ENCODE results near the gene FEZ2.

Gene FEZ2

GRCh38 chr2:36586672-36587071, 11.3 kb downstream of the FEZ2 start:
- DNase-seq = no peak

DNA sequence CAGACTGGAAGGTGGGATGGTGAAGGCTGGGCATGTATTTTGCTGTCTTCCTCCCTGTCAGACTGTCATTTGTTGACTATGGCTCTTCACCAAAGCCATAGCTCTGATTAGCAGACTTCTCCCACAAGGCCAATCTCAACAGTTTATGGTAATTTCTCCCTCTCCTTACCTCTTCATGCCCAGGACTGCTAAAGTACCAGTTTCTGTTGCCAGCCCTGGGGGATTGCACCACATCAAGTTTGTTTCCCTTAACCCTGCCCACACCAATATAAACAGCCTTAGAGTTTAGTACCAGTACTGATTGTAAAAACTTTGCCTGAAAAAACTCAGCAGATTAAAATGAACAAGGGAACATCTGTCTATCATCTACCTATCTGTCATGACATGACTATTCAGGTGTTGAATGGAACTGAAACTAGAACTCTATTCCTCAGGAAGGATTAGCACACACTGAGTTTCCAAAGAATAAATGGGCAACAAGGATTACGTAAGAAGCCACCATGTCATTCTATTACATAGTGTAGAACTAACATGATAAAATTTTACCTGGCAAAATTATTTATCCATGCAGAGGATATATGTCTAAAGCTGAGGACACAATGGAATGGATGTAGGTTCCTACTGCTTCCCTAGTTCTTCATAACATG, 13.7 kb downstream of the FEZ2 start:
- no peak for DNase-seq

- no peak for DNase-seq
These were observed 15.0 kb downstream of the FEZ2 start for GRCh38 chr2:36582951-36583350.

GRCh38 chr2:36582538-36582937, 15.4 kb downstream of the FEZ2 start:
- no peak for DNase-seq

DNA sequence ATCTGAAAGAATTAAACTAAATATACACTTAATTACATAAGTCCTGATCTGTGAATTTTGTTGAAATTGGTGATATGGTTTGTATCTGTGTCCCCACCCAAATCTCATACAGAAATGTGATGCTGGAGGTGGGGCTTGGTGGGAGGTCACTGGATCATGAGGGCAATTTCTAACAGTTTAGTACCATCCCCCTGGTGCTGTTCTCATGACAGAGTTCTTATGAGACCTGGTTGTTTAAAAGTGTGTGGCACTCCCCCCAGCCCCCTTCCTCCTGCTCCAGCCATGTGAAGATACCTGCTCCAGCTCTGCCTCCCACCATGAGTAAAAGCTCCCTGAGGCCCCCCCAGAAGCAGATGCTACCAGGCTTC, 18.7 kb downstream of the FEZ2 start:
- DNase-seq = no peak

DNA sequence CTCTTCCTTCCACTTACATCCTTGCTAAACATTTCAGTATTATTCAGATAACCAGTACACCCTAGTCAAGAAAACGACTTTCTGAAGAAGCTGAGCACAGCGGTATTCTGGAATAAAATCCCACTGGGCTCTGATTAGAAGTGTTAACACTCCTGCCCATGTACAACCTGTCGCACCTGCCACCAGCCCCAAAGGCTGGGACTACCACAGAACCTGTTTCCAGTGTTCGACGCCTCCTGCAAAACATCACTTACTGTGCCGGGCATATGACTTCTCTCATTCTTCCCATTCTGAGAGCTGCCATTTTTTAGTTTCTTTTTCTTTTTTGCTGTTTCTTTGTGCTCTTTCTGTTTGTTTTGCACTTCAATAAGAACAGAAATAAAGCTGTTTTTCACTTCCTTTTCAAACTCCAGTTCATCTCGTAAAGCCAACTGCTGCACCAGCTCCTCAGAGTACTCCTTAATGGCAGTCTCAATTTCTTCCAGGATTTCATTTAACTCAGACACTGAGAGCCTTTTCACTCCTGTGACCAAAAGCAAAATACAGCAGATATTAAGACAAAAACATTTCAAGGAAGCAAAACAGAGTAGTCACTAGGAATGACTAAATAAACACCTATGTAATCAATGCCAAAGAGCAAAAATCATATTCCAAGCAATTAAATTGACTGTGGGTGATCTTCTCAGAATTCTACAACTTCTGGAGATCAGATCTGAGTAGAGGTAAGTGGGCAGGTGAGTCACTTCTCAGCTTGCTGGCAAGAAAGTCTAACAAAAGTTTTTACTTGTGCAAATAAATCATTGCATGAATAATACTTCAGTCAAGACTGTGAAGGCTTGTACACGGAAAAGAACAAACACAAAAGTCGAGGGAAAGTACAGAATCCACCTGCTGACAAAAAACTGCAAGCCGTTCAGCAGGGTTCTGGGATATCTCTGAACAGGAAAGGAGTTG, 19.3 kb downstream of the FEZ2 start:
- DNase-seq = no peak

GRCh38 chr2:36577884-36578283, 20.1 kb downstream of the FEZ2 start:
- DNase-seq = no peak

DNA sequence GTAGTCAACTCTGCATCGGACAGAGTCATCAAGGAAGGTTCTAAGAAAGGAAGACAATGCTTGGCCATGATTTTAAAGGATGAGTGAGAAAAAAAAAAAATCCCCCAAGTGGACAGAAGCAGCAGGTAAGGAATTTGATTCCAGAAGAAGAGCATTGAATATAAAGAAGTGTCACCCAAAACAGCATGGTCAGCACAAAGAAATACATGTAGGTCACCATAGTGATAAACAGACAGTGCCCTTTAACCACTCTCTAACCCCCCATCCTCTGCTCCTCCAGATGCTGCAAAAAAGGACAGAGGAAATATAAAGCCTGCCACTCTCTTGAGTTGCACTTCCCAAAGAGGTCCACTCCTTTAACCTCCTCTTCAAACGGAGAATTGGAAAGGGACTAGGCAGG, 23.4 kb downstream of the FEZ2 start:
- no peak for DNase-seq

GRCh38 chr2:36573165-36573564, 24.8 kb downstream of the FEZ2 start:
- DNase-seq = no peak

DNA sequence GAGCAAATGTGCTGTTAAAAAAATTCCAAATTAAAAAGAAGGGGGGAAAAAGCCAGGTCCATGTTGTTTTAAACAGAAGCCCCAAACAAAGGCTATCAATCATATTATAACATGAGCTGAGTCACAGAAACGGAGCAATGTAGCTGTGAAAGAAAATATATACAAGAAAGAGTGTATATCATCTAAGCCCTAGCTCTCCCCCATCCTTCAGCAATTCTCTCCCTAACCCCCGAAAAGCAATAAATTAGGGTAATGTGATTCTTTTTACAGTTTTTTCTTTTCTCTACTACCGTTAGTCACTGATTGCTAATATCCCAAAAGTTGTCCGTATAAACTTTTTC, 25.3 kb downstream of the FEZ2 start:
- no peak for DNase-seq

DNA sequence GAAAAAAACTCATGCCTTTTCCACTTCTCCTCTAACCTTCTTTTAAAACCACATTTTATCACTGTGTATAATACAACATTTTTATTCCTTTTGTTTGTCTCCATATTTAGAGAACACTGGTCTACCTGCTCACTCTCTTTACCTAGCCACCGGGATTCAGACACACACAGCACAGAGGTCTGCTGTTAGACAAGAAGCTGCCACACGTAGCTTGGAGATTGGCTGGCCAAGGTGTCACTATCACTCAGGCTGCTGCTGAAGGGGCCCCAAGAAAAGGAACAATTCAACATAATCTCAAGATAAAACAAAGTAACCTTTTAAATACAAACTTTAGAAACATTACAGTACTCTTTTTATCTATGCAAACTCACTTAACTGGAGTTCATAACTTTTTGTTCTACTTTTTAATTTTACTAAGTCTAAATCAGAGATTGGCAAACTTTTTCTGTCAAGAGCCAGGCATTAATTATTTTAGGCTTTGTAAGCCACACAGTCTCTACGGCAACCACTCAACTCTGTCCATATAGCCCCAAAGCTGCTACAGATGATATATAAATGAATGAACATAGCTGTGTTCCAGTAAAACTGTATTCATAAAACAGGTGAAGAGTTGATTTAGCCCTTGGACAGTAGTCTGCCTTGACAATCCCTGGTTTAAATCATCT, 25.8 kb downstream of the FEZ2 start:
- DNase-seq = no peak

DNA sequence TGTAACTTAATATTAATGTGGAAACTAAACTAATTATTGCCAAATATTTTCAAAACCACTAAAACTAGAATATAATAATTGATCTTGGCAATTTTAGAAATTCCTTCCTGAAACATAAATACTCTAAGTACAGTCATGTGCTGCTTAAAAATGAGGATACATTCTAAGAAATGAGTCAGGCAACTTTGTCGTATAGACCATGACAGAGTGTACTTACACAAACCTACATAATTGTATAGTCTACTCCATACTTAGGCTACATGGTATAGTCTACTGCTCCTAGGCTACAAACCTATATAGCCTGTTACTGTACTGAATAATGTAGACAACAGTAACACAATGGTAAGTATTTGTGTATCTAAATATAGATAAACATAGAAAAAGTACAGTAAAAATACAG, 27.6 kb downstream of the FEZ2 start:
- DNase-seq = no peak

- DNase-seq = no peak
These were observed 28.6 kb downstream of the FEZ2 start for GRCh38 chr2:36569267-36569856.

- DNase-seq = no peak
These were observed 29.3 kb downstream of the FEZ2 start for GRCh38 chr2:36568516-36569246.

GRCh38 chr2:36567711-36568408, 30.1 kb downstream of the FEZ2 start:
- DNase-seq = no peak

DNA sequence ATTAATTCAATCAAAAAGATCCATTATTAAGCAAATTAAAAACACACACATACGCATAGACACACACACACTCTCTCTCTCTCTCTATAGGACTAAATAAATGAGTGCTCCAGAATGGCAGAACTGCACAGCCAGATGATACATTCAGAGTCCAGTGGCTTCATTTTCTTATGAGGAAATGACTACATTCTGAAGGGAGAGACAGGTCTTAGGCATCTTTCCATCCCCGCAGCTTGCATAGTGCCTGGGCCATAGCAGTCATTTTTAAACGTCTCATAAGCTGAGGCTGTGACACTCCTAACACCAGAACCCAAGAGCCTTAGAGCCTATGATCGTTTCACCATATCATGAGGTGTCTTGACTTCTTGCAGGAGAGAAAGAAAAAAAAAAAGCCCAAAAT, 31.1 kb downstream of the FEZ2 start:
- DNase-seq = no peak

DNA sequence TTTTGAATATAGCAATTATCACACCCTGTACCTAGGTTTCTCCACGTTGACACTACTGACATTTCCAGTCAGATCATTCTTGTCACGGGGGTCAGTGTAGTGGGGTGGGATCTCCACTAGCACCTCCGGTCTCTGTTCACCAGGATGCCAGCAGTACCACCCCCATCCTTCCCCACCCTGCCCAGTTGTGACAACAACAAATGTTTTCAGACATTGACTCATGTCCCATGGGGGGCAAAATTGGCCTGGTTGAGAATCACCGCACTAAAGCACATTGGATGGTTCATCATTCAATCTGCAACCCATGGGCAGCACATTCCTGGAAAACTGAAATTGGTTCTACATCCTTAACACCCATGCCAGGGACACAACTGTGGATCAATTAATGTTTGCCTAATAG, 32.3 kb downstream of the FEZ2 start:
- no peak for DNase-seq

GRCh38 chr2:36564377-36564930, 33.5 kb downstream of the FEZ2 start:
- no peak for DNase-seq

DNA sequence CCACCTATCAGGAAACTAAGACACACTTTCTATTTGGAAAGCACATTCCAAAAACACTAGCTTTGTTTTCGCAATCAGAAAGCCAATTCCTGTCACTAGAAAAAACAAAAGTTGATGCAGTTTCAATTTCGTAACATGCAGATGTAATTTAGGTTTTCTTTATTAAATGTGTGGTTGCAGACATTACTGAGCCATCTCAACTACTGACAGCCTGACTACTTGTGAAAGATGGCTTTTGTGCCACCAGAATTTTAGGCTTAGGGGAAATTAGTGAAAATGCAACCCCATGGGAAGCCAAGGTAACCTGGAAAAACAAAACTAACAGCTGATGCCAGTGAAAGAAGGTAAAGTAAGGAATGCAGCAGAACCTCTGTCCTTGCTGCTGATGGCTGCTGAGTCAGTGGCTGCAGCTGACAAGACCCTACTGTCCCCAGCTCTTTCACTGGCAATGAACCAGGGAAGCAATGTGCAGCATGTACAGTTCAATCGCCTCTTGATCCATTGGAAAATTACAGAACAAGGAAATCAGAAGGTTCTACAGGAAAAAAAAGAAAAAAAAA, 34.9 kb downstream of the FEZ2 start:
- no peak for DNase-seq

- no peak for DNase-seq
These were observed 35.7 kb downstream of the FEZ2 start for GRCh38 chr2:36562240-36562639.

DNA sequence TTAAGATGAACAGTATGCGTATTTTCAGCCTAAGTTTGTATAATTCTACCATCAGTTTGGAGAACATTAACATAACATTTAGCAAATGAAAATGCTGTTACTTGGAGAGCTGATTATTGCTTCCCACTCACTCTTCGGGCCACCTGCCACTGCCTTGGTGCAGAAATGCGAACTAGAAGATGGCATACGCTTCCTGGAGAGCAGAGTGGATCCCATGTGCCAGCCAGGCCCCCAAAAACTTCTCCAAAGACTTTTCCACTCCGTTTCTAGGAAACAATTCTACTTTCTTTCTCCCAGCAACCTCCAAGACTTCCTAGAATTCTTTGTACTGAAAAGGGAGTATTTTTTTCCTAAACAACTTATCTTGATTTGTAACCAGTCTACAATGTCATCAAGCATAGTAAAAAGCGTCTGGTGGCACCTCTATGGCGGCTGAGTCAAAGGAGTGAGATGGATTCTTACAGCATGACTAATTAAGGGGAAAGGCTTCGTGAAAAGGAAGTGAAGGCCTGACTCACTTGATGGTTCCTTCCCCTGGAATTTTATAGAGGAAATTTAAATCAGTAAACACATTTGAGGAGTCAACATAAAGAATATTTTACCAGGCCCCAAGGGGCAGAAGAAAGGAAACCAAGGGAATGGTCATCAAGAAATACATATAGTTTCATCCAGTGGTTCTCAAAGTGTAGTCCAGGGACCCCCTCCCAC, 36.6 kb downstream of the FEZ2 start:
- DNase-seq = no peak

Measured in activated gamma-delta T cell (primary cell).